ENCODE measurements around the gene FMNL1.

DNA sequence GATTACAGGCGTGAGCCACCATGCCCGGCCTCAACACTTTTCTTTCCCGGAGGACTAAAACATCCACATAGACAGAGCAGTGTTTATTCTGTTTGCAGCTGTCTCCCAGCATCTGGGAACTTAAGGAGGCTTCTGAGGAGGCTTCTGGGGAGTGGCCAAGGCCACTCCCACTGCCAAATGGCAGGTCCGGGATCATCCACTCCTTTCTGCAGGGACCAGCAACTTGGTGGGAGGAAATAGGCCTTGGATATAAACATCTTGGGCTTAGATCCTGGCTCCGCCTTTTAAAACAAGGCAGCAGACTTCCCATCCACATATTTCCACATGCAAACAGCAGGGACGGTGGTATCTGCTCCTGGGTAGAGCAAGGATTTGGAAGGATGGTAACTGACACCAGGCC is 54.3 kb downstream of the FMNL1 start:
- TF ChIP-seq, protein P1, sequence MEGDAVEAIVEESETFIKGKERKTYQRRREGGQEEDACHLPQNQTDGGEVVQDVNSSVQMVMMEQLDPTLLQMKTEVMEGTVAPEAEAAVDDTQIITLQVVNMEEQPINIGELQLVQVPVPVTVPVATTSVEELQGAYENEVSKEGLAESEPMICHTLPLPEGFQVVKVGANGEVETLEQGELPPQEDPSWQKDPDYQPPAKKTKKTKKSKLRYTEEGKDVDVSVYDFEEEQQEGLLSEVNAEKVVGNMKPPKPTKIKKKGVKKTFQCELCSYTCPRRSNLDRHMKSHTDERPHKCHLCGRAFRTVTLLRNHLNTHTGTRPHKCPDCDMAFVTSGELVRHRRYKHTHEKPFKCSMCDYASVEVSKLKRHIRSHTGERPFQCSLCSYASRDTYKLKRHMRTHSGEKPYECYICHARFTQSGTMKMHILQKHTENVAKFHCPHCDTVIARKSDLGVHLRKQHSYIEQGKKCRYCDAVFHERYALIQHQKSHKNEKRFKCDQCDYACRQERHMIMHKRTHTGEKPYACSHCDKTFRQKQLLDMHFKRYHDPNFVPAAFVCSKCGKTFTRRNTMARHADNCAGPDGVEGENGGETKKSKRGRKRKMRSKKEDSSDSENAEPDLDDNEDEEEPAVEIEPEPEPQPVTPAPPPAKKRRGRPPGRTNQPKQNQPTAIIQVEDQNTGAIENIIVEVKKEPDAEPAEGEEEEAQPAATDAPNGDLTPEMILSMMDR (IDR thresholded peaks at IDR 0.05), result no peak
- no peak for TF ChIP-seq POLR2A (IDR thresholded peaks at IDR 0.05)
- TF ChIP-seq POLR2AphosphoS5 (IDR thresholded peaks at IDR 0.05; ENCODE audit: insufficient read depth in 1 of 2, low read depth in 1 of 2), result no peak
